ENCODE measurements around the gene NEUROD2. TPM values are rescaled to one million over a fixed set of nuclear protein-coding genes. Genes with fewer than 3 reads are reported as not detected.

The NEUROD2 gene
- polyA plus RNA-seq, 1 donor from 2014 or later, result not detected

DNA sequence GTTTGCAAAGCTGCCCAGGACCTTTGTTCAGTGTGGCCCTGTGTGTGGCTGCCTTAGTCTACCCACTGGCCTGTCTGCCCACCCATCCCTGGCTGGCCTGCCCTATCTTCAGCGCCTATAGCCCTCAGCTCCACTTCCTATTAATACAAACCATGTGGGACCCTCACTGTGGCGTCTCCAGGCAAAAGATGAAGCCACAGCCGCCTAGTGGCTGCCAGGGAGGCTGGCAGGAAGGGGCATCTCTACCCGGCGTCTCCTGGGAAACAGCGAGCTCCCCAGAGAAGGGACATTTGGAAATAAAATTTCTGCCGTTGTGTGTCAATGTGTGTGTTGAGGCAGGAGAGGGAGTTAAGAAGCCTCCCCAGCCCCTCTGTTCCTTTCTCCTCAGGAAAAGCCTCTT lies 31.5 kb downstream of the NEUROD2 start:
- H3K9me3 ChIP-seq (ENCODE audit: low read length), result no peaks in the 10 kb centered on the region
- H4K20me1 ChIP-seq (ENCODE audit: insufficient read depth), result no peaks in the 10 kb centered on the region

GRCh38 chr17:39573447-39574298 lies 34.0 kb downstream of the NEUROD2 start:
- Histone ChIP-seq H3K79me2 (replicated peaks; ENCODE audit: insufficient read depth, low read length) (no peaks in the 10 kb centered on the region), H2AFZ (ENCODE audit: low read depth, low read length) (peak overlapping the region; percentile 40), H3F3A (ENCODE audit: insufficient read depth, low read length, poor library complexity, severe bottlenecking) (no peaks in the 10 kb centered on the region), H3K4me2 (ENCODE audit: low read length) (peak overlapping the region; percentile 68), H3K9me3 (ENCODE audit: low read length) (no peaks in the 10 kb centered on the region), H3K27ac (ENCODE audit: low read length) (peak overlapping the region; percentile 16), H3K9ac (ENCODE audit: low read length) (peak overlapping the region; percentile 69), H3K36me3 (ENCODE audit: insufficient read depth, low read length) (no peaks in the 10 kb centered on the region), H3K27me3 (ENCODE audit: insufficient read depth, low read depth, low read length) (no peaks in the 10 kb centered on the region), H3K9me2 (ENCODE audit: insufficient read depth, low read length) (no peaks in the 10 kb centered on the region), H4K20me1 (ENCODE audit: insufficient read depth) (no peaks in the 10 kb centered on the region), H3K4me3 (ENCODE audit: low read length) (peak overlapping the region; percentile 73)
- TF ChIP-seq, protein P1, sequence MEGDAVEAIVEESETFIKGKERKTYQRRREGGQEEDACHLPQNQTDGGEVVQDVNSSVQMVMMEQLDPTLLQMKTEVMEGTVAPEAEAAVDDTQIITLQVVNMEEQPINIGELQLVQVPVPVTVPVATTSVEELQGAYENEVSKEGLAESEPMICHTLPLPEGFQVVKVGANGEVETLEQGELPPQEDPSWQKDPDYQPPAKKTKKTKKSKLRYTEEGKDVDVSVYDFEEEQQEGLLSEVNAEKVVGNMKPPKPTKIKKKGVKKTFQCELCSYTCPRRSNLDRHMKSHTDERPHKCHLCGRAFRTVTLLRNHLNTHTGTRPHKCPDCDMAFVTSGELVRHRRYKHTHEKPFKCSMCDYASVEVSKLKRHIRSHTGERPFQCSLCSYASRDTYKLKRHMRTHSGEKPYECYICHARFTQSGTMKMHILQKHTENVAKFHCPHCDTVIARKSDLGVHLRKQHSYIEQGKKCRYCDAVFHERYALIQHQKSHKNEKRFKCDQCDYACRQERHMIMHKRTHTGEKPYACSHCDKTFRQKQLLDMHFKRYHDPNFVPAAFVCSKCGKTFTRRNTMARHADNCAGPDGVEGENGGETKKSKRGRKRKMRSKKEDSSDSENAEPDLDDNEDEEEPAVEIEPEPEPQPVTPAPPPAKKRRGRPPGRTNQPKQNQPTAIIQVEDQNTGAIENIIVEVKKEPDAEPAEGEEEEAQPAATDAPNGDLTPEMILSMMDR (IDR thresholded peaks at IDR 0.05; ENCODE audit: poor library complexity, severe bottlenecking), result no peak
- TF ChIP-seq EP300 (conservative IDR thresholded peaks at IDR 0.05; ENCODE audit: poor library complexity, severe bottlenecking), result peak; percentile 21
- TF ChIP-seq MXI1 (conservative IDR thresholded peaks at IDR 0.05; ENCODE audit: poor library complexity, severe bottlenecking), result peak; percentile 73

More for the DNA sequence above, 31.5 kb downstream of the NEUROD2 start:
- TF ChIP-seq TAF1 (IDR thresholded peaks at IDR 0.05; ENCODE audit: low read depth), result no peak
- TF ChIP-seq, protein P1 (IDR thresholded peaks at IDR 0.05; ENCODE audit: poor library complexity, severe bottlenecking), result peak; percentile 38
- H3K27me3 ChIP-seq (ENCODE audit: insufficient read depth, low read depth, low read length), result no peaks in the 10 kb centered on the region
- no peak overlapping the region for H3K9ac ChIP-seq (ENCODE audit: low read length)
- H3F3A ChIP-seq (ENCODE audit: insufficient read depth, low read length, poor library complexity, severe bottlenecking), result no peaks in the 10 kb centered on the region
- no peak overlapping the region for H2AFZ ChIP-seq (ENCODE audit: low read depth, low read length)
- H3K4me3 ChIP-seq (ENCODE audit: low read length), result no peak overlapping the region
- no peak overlapping the region for H3K4me2 ChIP-seq (ENCODE audit: low read length)
- H3K27ac ChIP-seq (ENCODE audit: low read length), result no peak overlapping the region
- H3K36me3 ChIP-seq (ENCODE audit: insufficient read depth, low read length), result no peaks in the 10 kb centered on the region
- no peaks in the 10 kb centered on the region for H3K9me2 ChIP-seq (ENCODE audit: insufficient read depth, low read length)
- H3K79me2 ChIP-seq (replicated peaks; ENCODE audit: insufficient read depth, low read length), result no peaks in the 10 kb centered on the region

- Histone ChIP-seq H3K79me2 (replicated peaks; ENCODE audit: insufficient read depth, low read length) (no peaks in the 10 kb centered on the region), H3F3A (ENCODE audit: insufficient read depth, low read length, poor library complexity, severe bottlenecking) (no peaks in the 10 kb centered on the region), H3K27ac (ENCODE audit: low read length) (no peak overlapping the region), H4K20me1 (ENCODE audit: insufficient read depth) (no peaks in the 10 kb centered on the region), H3K4me2 (ENCODE audit: low read length) (no peak overlapping the region), H3K36me3 (ENCODE audit: insufficient read depth, low read length) (no peaks in the 10 kb centered on the region), H3K9me2 (ENCODE audit: insufficient read depth, low read length) (no peaks in the 10 kb centered on the region), H2AFZ (ENCODE audit: low read depth, low read length) (no peak overlapping the region), H3K9me3 (ENCODE audit: low read length) (no peaks in the 10 kb centered on the region), H3K27me3 (ENCODE audit: insufficient read depth, low read depth, low read length) (no peaks in the 10 kb centered on the region), H3K4me3 (ENCODE audit: low read length) (no peak overlapping the region), H3K9ac (ENCODE audit: low read length) (no peak overlapping the region)
- TF ChIP-seq MXI1 (conservative IDR thresholded peaks at IDR 0.05; ENCODE audit: poor library complexity, severe bottlenecking) (no peak), EZH2 (IDR thresholded peaks at IDR 0.05; ENCODE audit: borderline replicate concordance, insufficient read depth, low read length, poor library complexity, severe bottlenecking) (no peak), REST (IDR thresholded peaks at IDR 0.05; ENCODE audit: borderline replicate concordance) (no peak), SMC3 (conservative IDR thresholded peaks at IDR 0.05; ENCODE audit: poor library complexity) (no peak), RAD21 (conservative IDR thresholded peaks at IDR 0.05) (no peak)
Observed at GRCh38 chr17:39572121-39572520, 35.6 kb downstream of the NEUROD2 start.

All from neural cell (in vitro differentiated cells).